ENCODE data around the gene RAD1. TPM values are rescaled to one million over a fixed set of nuclear protein-coding genes. Genes with fewer than 3 reads are reported as not detected.

Gene RAD1
- total and polyA plus RNA-seq, 5 donors from 2014 or later, result 18.1 to 29.6 (median 19.8) TPM

DNA sequence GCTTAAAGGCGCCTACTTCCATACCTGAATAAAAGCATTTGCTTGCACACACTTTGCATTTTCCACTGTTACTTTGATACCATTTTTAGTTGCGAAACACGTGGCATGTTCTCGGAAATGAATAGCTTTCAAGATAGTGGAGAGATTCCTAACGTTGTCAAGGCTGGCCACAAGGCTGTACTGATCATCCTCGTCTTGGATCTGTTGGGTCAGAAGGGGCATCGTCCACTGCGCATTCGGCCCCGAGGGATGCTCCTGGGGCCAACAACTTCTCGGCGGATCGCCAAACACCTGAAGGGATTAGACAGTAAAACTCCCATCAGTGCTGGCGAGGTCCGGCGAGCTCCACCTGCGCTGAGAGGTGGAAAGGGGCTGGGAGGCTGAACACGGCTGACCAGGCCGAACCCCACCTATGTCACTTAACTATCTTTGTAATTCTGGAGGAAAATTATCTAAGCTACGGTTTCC is 599 bp downstream of the RAD1 start:
- Mint-ChIP-seq H3K36me3 (peaks cover 16% of the 10 kb centered on the region), H3K9me3 (no peaks in the 10 kb centered on the region), H3K27me3 (no peaks in the 10 kb centered on the region), H3K4me3 (no peak overlapping the region), H3K27ac (no peak overlapping the region), H3K4me1 (peaks cover 6 to 40% (median 19%) of the 10 kb centered on the region in 4 donors)
- DNase-seq, result peak in 2 of 3 donors; percentile 8 to 28
- peak overlapping the region; percentile 89 for H3K27ac ChIP-seq (ENCODE audit: insufficient read depth, low read length, poor library complexity, severe bottlenecking)
- H3K4me1 ChIP-seq (ENCODE audit: control insufficient read depth, insufficient read depth, low read length, poor library complexity, severe bottlenecking), result peaks cover 24% of the 10 kb centered on the region
- ATAC-seq (ENCODE audit: low read depth in 2 of 2), result no peak
- H3K9me3 ChIP-seq (ENCODE audit: control insufficient read depth in 2 of 2, low read length in 2 of 2), result no peaks in the 10 kb centered on the region
- H3K36me3 ChIP-seq (ENCODE audit: control insufficient read depth, insufficient read depth, low read length), result peaks cover 27% of the 10 kb centered on the region
- peak overlapping the region; percentile 96 for H3K4me3 ChIP-seq (ENCODE audit: low read depth, low read length)
- H3K27me3 ChIP-seq (ENCODE audit: control insufficient read depth, insufficient read depth, low read length), result no peaks in the 10 kb centered on the region

DNA sequence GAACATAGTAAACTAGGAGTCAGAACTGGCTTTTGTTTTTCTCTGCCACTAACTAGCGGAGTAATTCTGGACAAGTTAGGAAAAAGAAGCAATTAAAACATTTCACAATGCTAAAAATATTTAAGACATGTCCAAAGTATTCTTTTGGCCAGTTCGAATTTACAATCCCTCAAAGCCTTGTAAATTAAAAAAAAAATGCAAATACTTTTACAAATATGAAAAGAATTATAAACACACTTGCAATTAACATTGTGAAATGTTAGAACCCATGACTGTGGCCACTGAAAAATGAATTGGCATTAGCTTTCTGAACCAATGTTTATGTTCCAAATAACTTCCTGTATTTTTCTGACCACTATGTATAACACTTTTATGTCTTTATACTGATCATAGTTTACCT is 2.2 kb downstream of the RAD1 start:
- DNase-seq (no peak), ATAC-seq (ENCODE audit: low read depth in 2 of 2) (no peak)
- no peaks in the 10 kb centered on the region for H3K9me3 ChIP-seq (ENCODE audit: control insufficient read depth in 2 of 2, low read length in 2 of 2)
- H3K4me3 ChIP-seq (ENCODE audit: low read depth, low read length), result peak overlapping the region; percentile 5
- no peak overlapping the region for H3K27ac Mint-ChIP-seq
- no peak overlapping the region for H3K4me3 Mint-ChIP-seq
- H3K27me3 ChIP-seq (ENCODE audit: control insufficient read depth, insufficient read depth, low read length), result no peaks in the 10 kb centered on the region
- H3K9me3 Mint-ChIP-seq, result no peaks in the 10 kb centered on the region
- H3K4me1 ChIP-seq (ENCODE audit: control insufficient read depth, insufficient read depth, low read length, poor library complexity, severe bottlenecking), result peaks cover 24% of the 10 kb centered on the region
- H3K27ac ChIP-seq (ENCODE audit: insufficient read depth, low read length, poor library complexity, severe bottlenecking), result no peak overlapping the region
- H3K36me3 Mint-ChIP-seq, result peaks cover 24% of the 10 kb centered on the region
- H3K4me1 Mint-ChIP-seq, result peaks cover 6 to 39% (median 19%) of the 10 kb centered on the region in 4 donors
- H3K27me3 Mint-ChIP-seq, result no peaks in the 10 kb centered on the region
- peaks cover 31% of the 10 kb centered on the region for H3K36me3 ChIP-seq (ENCODE audit: control insufficient read depth, insufficient read depth, low read length)

DNA sequence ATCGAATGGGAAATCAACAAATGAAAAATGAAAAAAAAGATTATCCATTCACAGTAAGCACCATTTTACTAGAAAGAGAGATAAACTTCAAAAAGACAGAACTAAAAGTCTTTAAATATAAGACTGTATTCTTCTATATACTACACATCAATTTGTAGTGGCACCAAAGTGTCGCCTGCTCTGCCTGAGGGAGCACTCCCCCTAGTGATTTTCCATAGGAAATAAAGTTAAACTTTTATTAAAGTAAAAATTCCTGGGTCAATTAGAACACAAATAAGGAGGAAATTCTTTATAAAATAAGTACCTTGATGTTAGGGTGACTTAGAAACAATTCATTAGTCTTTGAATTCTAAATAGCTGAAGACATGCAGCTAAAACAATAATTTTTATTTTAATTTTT is 9.7 kb downstream of the RAD1 start:
- Histone ChIP-seq H3K4me3 (ENCODE audit: low read depth, low read length) (no peak overlapping the region), H3K4me1 (ENCODE audit: control insufficient read depth, insufficient read depth, low read length, poor library complexity, severe bottlenecking) (no peaks in the 10 kb centered on the region), H3K27ac (ENCODE audit: insufficient read depth, low read length, poor library complexity, severe bottlenecking) (no peak overlapping the region), H3K36me3 (ENCODE audit: control insufficient read depth, insufficient read depth, low read length) (peaks cover 27% of the 10 kb centered on the region), H3K27me3 (ENCODE audit: control insufficient read depth, insufficient read depth, low read length) (no peaks in the 10 kb centered on the region), H3K9me3 (ENCODE audit: control insufficient read depth in 2 of 2, low read length in 2 of 2) (no peaks in the 10 kb centered on the region)
- Mint-ChIP-seq H3K4me3 (no peak overlapping the region), H3K36me3 (peaks cover 21% of the 10 kb centered on the region), H3K4me1 (peaks cover 0 to 2% (median 0%) of the 10 kb centered on the region in 4 donors), H3K27ac (no peak overlapping the region), H3K27me3 (no peaks in the 10 kb centered on the region), H3K9me3 (no peaks in the 10 kb centered on the region)
- DNase-seq (no peak), ATAC-seq (ENCODE audit: low read depth in 2 of 2) (no peak)

DNA sequence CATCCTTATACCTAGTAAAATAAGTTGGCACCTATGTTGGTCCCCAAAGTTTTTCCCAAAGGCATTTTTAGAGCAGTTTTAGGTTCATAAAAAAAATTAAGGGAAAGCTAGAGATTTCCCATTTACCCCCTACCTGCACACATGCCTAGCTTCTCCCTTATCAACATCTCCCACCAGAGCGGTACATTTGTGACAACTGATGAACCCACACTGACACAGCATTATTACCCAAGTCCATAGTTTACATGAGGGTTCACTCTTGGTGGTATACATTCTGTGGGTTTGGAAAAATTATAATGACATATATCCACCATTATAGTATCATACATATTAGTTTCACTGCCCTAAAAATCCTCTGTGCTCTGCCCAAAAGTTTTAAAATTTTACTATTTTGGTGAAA is 12.0 kb downstream of the RAD1 start:
- Mint-ChIP-seq H3K4me3 (no peak overlapping the region), H3K27ac (peak overlapping the region in 1 of 3 donors; percentile 39), H3K36me3 (peaks cover 17% of the 10 kb centered on the region), H3K4me1 (no peaks in the 10 kb centered on the region), H3K27me3 (no peaks in the 10 kb centered on the region), H3K9me3 (no peaks in the 10 kb centered on the region)
- Histone ChIP-seq H3K4me1 (ENCODE audit: control insufficient read depth, insufficient read depth, low read length, poor library complexity, severe bottlenecking) (no peaks in the 10 kb centered on the region), H3K4me3 (ENCODE audit: low read depth, low read length) (no peak overlapping the region), H3K36me3 (ENCODE audit: control insufficient read depth, insufficient read depth, low read length) (peaks cover 13% of the 10 kb centered on the region), H3K27ac (ENCODE audit: insufficient read depth, low read length, poor library complexity, severe bottlenecking) (no peak overlapping the region), H3K9me3 (ENCODE audit: control insufficient read depth in 2 of 2, low read length in 2 of 2) (no peaks in the 10 kb centered on the region), H3K27me3 (ENCODE audit: control insufficient read depth, insufficient read depth, low read length) (no peaks in the 10 kb centered on the region)
- ATAC-seq (ENCODE audit: low read depth in 2 of 2) (no peak), DNase-seq (no peak)

DNA sequence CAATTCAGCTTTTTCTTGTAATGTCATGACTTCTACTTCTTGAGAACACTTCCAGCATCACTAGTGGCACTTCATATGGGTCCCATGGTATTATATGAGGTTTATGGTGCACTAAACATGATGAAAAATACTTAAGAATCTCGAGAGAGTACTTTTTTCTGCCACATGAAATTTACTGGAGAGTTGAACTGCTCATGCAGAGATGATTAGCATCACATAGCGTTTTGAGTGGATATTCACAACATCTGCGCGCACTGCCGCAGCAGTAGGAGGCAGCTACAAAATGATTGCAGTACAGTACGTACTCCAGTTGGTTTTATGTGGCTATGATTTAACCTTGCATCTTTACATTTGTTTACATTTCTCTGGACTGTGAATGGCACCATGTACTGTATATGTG is 14.7 kb downstream of the RAD1 start:
- no peaks in the 10 kb centered on the region for H3K9me3 Mint-ChIP-seq
- peaks cover 8% of the 10 kb centered on the region for H3K36me3 ChIP-seq (ENCODE audit: control insufficient read depth, insufficient read depth, low read length)
- H3K4me3 ChIP-seq (ENCODE audit: low read depth, low read length), result no peak overlapping the region
- no peaks in the 10 kb centered on the region for H3K4me1 Mint-ChIP-seq
- H3K27me3 Mint-ChIP-seq, result no peaks in the 10 kb centered on the region
- H3K36me3 Mint-ChIP-seq, result peaks cover 21% of the 10 kb centered on the region
- H3K4me1 ChIP-seq (ENCODE audit: control insufficient read depth, insufficient read depth, low read length, poor library complexity, severe bottlenecking), result no peaks in the 10 kb centered on the region
- H3K27ac ChIP-seq (ENCODE audit: insufficient read depth, low read length, poor library complexity, severe bottlenecking), result no peak overlapping the region
- no peak overlapping the region for H3K4me3 Mint-ChIP-seq
- no peak for DNase-seq
- ATAC-seq (ENCODE audit: low read depth in 2 of 2), result no peak
- no peaks in the 10 kb centered on the region for H3K9me3 ChIP-seq (ENCODE audit: control insufficient read depth in 2 of 2, low read length in 2 of 2)
- no peak overlapping the region for H3K27ac Mint-ChIP-seq
- no peaks in the 10 kb centered on the region for H3K27me3 ChIP-seq (ENCODE audit: control insufficient read depth, insufficient read depth, low read length)

DNA sequence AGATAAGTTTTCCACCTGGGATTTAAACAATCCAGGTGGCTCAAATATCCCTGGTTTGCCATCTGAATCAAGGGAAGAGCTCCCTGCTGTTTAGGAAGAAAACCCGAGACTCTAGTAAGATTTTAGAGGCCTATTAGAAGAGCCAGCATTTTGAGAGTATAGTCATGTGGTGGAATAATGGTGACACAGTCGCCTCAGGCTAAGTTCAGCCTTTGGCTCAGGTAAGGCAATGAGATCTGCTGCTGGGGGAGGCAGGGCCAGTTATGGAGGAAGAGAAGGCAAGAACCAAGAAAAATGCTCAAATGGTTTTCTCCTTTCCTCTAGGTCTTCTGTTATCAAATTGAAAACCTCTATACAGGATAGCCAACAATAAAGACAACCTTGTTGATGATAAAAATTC is 16.2 kb downstream of the RAD1 start:
- Mint-ChIP-seq H3K4me1 (no peaks in the 10 kb centered on the region), H3K36me3 (peaks cover 19% of the 10 kb centered on the region), H3K27me3 (no peaks in the 10 kb centered on the region), H3K4me3 (no peak overlapping the region), H3K9me3 (no peaks in the 10 kb centered on the region), H3K27ac (no peak overlapping the region)
- Histone ChIP-seq H3K9me3 (ENCODE audit: control insufficient read depth in 2 of 2, low read length in 2 of 2) (no peaks in the 10 kb centered on the region), H3K4me3 (ENCODE audit: low read depth, low read length) (no peak overlapping the region), H3K27me3 (ENCODE audit: control insufficient read depth, insufficient read depth, low read length) (no peaks in the 10 kb centered on the region), H3K27ac (ENCODE audit: insufficient read depth, low read length, poor library complexity, severe bottlenecking) (no peak overlapping the region), H3K36me3 (ENCODE audit: control insufficient read depth, insufficient read depth, low read length) (no peaks in the 10 kb centered on the region), H3K4me1 (ENCODE audit: control insufficient read depth, insufficient read depth, low read length, poor library complexity, severe bottlenecking) (no peaks in the 10 kb centered on the region)
- ATAC-seq (ENCODE audit: low read depth in 2 of 2) (no peak), DNase-seq (no peak)

DNA sequence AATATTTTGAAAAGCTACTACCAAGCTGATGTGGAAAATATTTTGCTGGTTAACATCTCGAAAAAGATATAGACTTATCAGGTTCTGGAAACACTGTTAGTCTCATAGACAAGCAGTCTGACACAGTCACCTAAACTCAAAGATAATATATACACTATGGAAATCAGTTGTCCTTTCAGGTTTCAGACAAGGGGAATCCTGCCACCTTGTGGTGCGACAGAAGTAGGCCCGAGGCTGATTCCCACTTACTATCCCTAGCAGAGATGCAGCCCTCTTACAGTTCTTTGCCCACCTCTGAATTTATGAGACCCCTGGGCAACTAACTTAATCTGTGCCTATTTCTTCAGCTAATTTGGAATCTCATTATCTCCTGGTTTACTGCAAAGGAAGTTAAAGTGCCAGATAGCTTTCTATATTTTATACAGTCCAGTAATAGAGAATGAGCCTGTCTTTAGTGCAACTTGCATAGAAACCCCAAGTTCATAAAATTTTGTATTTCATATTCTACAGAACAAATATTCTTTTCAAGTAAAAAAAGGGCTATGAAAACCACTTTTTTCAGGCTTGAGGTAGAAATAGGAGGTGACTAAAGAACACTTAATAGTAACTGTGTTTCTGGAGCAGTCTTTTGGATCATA is 16.9 kb downstream of the RAD1 start:
- Mint-ChIP-seq H3K36me3 (peaks cover 16% of the 10 kb centered on the region), H3K27ac (no peak overlapping the region), H3K4me3 (no peak overlapping the region), H3K4me1 (no peaks in the 10 kb centered on the region), H3K9me3 (no peaks in the 10 kb centered on the region), H3K27me3 (no peaks in the 10 kb centered on the region)
- Histone ChIP-seq H3K36me3 (ENCODE audit: control insufficient read depth, insufficient read depth, low read length) (no peaks in the 10 kb centered on the region), H3K4me3 (ENCODE audit: low read depth, low read length) (no peak overlapping the region), H3K9me3 (ENCODE audit: control insufficient read depth in 2 of 2, low read length in 2 of 2) (no peaks in the 10 kb centered on the region), H3K4me1 (ENCODE audit: control insufficient read depth, insufficient read depth, low read length, poor library complexity, severe bottlenecking) (no peaks in the 10 kb centered on the region), H3K27me3 (ENCODE audit: control insufficient read depth, insufficient read depth, low read length) (no peaks in the 10 kb centered on the region), H3K27ac (ENCODE audit: insufficient read depth, low read length, poor library complexity, severe bottlenecking) (no peak overlapping the region)
- DNase-seq, result peak; percentile 25 to 63 (median 47)
- peak; percentile 42 to 68 for ATAC-seq (ENCODE audit: low read depth in 2 of 2)

DNA sequence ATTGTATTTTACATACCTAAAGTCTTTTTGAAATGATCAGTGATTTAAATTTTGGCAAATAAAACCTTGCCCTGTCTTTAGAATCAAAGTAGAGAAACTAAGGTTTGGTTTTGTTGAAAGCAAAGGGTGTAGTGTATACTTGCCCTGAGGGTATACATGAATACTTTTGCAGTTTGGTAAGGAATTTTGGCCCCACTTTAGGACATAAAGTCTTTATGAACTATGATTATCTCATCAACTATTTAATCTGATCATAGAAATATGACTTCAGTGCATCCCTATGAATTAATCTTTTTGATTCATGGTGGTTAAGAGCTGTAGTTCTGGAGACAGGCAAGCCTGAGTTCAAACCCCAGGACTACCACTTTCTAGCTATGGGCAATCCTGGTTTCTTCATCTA is 17.7 kb downstream of the RAD1 start:
- Mint-ChIP-seq H3K27me3 (no peaks in the 10 kb centered on the region), H3K4me1 (no peaks in the 10 kb centered on the region), H3K27ac (no peak overlapping the region), H3K36me3 (peaks cover 14% of the 10 kb centered on the region), H3K9me3 (no peaks in the 10 kb centered on the region), H3K4me3 (no peak overlapping the region)
- DNase-seq, result no peak
- H3K4me3 ChIP-seq (ENCODE audit: low read depth, low read length), result no peak overlapping the region
- H3K27me3 ChIP-seq (ENCODE audit: control insufficient read depth, insufficient read depth, low read length), result no peaks in the 10 kb centered on the region
- no peaks in the 10 kb centered on the region for H3K9me3 ChIP-seq (ENCODE audit: control insufficient read depth in 2 of 2, low read length in 2 of 2)
- no peaks in the 10 kb centered on the region for H3K4me1 ChIP-seq (ENCODE audit: control insufficient read depth, insufficient read depth, low read length, poor library complexity, severe bottlenecking)
- ATAC-seq (ENCODE audit: low read depth in 2 of 2), result no peak
- H3K36me3 ChIP-seq (ENCODE audit: control insufficient read depth, insufficient read depth, low read length), result no peaks in the 10 kb centered on the region
- no peak overlapping the region for H3K27ac ChIP-seq (ENCODE audit: insufficient read depth, low read length, poor library complexity, severe bottlenecking)
